Muscle of back (tissue), 11 donors: ENCODE measurements around the gene SP6. TPM values are rescaled to one million over a fixed set of nuclear protein-coding genes. Genes with fewer than 3 reads are reported as not detected.

Experiments used
- DNase-seq, 3 donors: peaks; one replicate each; pipeline versions ENCODE4 v3.0.0 to v3.0.0-alpha.2; 2013
- polyA plus RNA-seq, 10 donors: library from polyadenylated mRNA; unstranded; fragments of 120-200 nt; gene quantifications; one replicate each; pipeline ENCODE4 v1.2.1, GENCODE V29; 2013; ENCODE audit not compliant: insufficient read length in 10 of 10

Gene SP6
- polyA plus RNA-seq, 10 donors, result 0.77 to 4.0 (median 1.4) TPM

DNA sequence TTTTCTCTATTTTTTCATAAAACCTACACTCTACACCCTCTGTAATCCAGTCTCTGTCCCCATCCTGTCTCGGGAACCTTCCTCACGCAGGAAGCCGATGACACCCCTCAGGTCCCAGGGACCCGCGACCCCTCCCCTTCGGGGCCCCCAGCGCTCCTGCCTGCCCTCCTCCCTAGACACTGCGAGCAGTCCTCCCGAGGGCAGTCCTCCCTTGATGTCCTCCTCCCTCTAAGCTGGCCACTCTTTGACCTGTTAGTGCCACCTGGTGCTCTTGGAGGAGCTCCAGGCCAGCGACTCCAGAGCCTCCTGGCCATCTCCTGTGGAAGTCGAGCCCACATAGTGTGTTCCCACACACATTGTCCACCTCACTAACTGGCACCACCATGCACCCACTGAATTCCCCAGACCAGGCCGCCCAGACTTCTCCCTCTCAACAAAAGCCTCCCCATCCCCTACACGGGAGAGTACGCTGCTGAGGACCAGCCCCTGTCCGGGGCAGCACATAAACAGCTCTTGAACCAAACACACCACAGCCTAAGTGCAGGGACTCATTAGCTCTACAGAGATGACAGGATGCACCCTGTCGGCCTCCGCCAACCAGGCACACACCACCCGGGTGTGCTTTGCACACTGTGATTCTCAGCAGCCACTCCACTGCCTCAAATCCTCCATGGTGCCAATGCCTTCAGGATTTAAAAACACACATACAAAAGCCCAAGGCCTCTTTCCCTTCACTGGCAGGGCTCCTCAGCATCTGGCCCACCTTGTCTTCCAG, 38.6 kb downstream of the SP6 start:
- no peak for DNase-seq

GRCh38 chr17:47811709-47812108, 39.3 kb downstream of the SP6 start:
- no peak for DNase-seq

- no peak for DNase-seq
These were observed 39.9 kb downstream of the SP6 start for GRCh38 chr17:47810901-47811635.

DNA sequence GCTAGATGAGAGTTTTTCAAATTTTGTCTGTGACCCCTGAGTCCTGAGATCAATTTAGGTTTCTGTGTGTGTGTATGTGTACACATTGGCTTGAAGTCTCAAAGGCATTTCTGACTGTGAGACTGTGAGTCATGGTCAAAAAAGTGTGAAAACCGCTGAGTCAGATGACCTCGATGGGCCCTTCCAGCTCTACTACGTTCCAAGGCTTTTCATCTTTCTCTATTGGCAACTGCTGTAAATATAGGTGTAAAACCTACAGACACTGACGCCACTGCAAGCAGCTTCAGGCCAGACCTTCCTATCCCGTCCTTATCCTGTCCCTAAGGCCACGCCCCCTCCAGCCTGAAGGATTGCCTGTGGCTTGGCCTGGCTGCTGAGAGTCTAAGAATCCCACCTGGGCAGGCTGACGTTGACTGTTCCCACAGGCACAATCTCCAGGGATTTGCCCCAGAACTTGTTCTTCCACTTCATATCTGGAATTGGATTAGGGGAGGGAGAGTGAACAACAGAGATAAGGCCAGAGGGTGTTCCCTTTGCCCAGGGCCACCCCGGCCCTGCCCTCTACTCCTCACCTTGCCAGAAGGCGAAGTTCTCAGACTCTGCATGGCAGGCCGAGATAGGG, 40.7 kb downstream of the SP6 start:
- peak in 1 of 3 donors; percentile 56 for DNase-seq

- no peak for DNase-seq
These were observed 42.0 kb downstream of the SP6 start for GRCh38 chr17:47808830-47809480.

DNA sequence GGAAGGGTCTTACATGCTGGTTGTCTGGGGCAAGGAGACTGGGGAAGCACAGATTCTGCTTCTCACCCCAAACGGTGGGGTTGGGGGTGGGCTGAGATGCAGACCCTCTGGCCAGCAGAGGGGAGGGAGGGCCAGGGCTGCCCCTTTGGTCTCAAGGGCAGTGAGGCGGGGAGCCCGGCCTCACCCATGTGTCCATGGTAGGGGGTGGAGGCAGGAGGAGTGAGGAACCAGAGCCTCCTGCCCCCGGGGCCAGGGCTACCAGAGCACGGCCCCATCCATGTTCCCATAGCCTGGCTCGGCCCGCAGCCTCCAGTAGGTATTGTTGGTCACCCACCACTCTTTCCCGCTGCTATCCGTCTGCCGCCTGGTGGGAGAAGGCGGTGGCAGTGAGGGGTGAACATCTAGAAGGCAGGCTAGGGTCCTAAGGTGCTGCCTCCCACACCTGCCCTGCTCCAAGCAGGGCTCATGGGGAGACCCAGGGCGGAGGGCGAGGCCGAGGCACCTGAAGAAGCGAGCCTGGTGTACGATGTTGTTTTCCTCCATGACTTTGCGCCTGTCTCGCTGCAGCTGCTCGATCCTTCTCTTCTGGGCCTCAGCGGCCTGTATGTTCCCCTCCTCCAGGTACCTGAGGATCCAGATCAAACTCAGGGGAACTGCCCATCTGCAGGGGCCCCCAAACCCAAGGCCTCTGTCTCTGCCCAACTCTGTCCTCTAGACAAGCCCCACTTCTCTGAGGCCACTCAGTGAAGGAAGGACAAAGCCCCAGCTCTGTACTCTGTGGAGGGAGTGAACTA, 42.7 kb downstream of the SP6 start:
- DNase-seq, result no peak

DNA sequence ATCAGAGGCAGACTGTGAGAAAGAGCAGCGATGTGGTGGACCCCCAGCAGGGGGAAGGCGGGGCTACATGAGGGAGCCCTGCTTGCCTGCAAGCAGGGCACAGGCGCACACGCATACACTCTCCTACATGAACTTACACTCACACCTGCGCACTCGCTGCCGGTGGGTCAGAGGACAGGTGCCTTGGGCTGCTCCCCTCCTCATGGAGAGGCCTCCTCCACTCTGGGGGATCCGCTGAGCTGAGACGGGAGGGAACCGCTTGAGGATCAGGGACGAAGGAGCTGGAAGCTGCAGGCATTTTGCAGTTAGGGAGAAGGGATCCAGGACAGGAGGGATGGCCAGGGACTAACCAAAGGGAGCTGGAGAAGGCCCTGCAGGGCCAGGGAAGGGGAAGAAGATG, 43.5 kb downstream of the SP6 start:
- no peak for DNase-seq

GRCh38 chr17:47806913-47807255, 44.1 kb downstream of the SP6 start:
- DNase-seq, result no peak

- no peak for DNase-seq
These were observed 44.7 kb downstream of the SP6 start for GRCh38 chr17:47806026-47806912.

DNA sequence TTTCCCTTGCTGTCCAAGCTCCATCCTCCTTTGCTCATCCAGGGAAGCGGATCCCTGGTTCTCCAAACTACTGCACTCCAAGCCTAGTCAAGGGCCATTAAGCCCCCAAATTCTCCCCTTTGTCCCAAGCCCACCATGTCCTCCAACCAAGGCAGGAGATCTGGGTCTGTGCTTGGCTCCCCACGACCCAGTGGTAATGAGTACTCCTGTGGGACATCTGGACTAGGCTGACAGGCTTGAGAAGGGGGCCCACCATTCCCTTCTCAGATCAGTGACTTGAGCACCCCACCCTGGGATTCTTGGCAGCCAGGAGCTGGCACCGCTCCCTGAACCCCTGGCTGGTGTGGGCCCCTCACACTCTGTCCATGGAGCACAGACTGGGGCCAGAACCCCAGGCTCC, 46.5 kb downstream of the SP6 start:
- no peak for DNase-seq

DNA sequence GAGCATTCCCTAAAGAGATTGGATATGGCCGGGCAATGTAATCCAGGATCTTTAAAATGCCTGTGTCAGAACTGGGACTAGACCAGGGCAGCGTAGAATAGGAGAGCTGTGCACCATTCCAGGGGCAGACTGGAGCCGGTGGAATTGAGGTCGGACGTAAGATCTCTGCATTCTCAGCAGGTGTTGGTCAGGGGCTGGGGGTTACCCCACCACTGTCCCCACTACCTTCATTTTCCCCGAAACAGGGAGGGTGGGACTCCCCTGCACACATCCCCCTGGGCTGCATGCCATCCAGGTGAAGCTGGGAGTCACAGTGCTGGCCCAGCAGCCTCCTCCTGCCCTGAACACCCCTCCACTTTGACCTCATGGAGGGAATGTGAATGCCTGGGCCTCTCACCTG, 47.2 kb downstream of the SP6 start:
- no peak for DNase-seq

DNA sequence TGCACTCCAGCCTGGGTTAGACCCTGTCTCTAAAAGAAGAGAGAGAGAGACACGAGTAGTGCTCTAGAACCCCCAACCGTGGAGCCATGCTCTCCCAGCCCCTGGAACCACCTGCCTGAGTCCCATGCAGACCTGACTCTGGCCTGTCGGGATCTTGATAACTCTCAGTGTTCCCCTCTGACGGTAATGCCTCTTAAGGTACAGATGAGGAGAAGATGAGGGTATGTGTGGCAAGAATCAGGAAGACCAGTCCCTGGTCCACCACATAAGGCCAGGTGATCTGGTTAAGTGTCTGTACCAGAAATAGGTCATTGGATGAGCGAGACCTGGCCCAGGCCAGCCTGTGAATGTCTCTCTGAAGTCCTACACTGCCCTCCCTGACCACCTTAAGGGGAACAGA, 47.8 kb downstream of the SP6 start:
- DNase-seq, result no peak

DNA sequence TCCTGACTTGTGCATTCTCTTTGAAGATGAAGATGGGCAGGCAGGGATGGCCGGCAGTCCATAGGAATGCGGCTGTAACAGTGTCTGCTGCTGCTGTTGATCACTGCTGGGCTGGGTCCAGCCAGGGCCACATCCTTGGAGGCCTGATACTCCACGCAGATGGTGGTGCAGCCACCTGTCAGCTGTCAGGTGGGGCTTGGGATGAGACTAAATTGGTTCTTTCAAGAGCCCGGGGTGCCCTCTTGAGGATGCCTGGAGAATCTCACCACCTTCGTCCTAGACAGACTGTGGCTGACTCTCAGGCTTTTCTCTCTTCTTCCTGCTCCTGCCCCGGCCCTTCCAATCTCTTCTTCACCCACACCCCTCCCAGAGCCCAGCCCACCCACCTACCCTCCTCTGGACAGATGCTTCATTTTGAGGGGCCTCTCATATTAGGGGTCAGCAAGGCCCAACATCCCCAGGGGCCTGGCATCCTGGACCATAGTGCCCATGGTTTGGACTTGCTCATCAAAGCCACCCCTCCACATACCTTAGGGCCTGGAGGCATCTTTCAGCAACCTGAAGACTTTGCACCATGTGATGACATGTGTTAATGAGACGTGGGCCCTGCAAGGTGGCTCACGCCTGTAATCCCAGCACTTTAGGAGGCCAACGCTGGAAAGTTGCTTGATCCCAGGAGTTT, 48.5 kb downstream of the SP6 start:
- peak; percentile 30 to 43 (median 30) for DNase-seq

DNA sequence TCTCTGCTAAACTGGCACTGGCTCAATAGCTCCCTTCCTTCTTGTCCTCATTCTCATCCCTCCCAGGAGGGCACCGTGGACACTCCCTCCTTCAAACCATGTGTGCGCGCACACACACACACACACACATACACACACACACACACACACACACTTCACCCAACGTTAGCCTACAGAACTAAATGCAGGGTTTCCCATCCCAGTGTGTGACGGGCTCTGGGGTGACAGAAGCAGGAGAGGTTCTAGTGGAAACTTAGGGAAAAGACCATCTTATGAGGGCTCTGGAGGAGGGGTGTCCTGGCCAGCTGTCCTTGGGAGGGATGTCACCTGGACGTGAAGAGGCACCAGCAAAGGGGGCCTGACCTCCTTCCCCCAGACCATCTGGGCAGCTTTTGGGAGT, 49.1 kb downstream of the SP6 start:
- DNase-seq, result no peak

DNA sequence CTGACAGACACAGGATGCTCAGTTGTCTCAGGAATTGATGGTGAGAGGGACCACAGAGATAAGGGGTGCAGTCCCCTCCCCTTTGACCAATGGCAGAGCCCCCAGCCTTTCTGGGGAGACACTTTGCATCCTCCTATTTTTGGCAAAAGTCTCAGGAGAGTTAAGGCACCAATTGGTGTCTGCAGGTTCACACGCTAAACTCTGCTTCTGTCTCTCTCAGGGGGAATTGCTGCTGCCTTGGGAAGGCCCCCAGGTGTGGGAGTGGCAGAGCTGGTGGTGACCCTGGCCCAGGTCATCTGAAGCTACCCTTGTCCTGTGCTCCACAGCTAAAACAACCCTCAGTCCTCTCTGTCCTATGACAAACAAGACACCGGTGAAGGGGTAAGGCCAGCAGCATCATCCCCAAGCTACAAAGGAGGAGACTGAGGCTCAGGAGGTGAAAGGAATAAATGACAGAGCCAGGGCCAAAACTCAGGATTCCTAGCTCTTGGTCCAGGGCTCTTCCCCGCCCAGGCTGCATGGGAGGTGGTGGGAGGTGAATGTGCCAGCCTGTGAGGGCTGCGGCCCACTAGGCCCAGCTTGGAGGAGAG, 49.7 kb downstream of the SP6 start:
- no peak for DNase-seq

GRCh38 chr17:47800686-47801085, 50.3 kb downstream of the SP6 start:
- no peak for DNase-seq

DNA sequence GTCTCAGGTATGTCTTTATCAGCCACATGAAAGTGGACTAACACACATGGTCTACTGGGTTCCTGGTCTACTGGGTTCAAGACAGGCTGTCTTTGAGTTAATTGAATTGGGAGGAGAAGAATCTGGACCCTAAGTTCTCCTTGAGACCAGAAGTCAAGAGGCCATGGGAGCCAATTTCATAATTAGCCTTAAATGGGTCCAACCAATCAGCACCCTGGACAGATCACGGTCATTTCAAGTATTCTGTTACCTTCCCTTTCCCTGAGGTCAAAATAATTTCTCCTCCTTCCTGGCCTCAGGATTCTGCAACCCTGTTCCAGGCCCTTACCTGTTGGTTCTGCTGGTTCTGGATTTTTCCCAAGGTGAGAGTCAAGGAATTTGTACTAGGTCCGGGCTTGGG, 53.2 kb downstream of the SP6 start:
- DNase-seq, result no peak
